C4-2B (cell line): ENCODE measurements around the gene PHLPP1.

Source experiments
- H3K27ac ChIP-seq: fragments of 450-650 bp; 2 replicates; pipeline ENCODE4 v1.5.1; 2017
- ZFX ChIP-seq: fragments of 450-650 bp; IDR thresholded peaks from 2 replicates; pipeline ENCODE4 v1.6.1; 2017
- TF ChIP-seq, protein P1 (sequence below): fragments of 450-650 bp; conservative IDR thresholded peaks from 2 replicates; pipeline ENCODE4 v1.5.1; 2017; ENCODE audit warnings: mild to moderate bottlenecking

The PHLPP1 gene

GRCh38 chr18:62729487-62730386 lies 14.4 kb downstream of the PHLPP1 start:
- H3K27ac ChIP-seq: no peak overlapping the region
- TF ChIP-seq, protein P1, sequence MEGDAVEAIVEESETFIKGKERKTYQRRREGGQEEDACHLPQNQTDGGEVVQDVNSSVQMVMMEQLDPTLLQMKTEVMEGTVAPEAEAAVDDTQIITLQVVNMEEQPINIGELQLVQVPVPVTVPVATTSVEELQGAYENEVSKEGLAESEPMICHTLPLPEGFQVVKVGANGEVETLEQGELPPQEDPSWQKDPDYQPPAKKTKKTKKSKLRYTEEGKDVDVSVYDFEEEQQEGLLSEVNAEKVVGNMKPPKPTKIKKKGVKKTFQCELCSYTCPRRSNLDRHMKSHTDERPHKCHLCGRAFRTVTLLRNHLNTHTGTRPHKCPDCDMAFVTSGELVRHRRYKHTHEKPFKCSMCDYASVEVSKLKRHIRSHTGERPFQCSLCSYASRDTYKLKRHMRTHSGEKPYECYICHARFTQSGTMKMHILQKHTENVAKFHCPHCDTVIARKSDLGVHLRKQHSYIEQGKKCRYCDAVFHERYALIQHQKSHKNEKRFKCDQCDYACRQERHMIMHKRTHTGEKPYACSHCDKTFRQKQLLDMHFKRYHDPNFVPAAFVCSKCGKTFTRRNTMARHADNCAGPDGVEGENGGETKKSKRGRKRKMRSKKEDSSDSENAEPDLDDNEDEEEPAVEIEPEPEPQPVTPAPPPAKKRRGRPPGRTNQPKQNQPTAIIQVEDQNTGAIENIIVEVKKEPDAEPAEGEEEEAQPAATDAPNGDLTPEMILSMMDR: no peak
- no peak for TF ChIP-seq ZFX

DNA sequence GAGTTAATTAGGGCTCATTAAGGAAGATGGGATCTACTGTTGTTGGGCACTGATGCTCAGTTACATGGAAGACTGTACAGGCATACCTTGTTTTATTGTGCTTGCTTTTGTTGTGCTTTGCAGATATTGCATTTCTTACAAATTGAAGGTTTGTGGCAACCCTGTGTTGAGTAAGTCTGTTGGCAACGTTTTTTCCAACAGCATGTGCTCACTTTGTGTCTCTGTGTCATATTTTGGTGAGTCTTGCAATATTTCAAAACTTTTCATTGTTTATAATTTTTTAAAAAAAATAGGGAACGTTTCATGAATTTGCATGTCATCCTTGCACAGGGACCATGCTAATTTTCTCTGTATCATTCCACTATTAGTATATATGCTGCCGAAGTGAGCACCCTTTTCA lies 15.6 kb downstream of the PHLPP1 start:
- no peak overlapping the region for H3K27ac ChIP-seq
- TF ChIP-seq ZFX: no peak
- TF ChIP-seq, protein P1: no peak

GRCh38 chr18:62732617-62733016 lies 17.3 kb downstream of the PHLPP1 start:
- TF ChIP-seq, protein P1: no peak
- TF ChIP-seq ZFX: no peak
- H3K27ac ChIP-seq: no peak overlapping the region

DNA sequence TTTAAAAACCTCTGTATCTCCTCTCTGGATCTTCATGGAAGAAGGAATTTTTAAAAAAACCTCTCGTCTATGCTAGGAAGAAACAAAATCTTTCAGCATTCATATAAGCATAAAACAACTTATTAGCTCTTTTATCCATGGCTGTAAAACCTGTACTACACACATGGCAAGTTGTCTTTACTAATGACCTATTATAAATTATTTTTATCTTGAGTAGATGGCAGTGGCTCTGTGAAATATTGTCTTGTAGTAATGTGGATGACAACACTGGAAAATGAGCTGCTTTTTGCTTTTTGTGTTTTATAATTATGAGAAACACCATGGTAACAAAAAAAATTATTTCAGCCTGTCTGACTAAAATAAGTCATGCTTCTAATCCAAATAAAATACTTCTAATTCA lies 18.9 kb downstream of the PHLPP1 start:
- H3K27ac ChIP-seq: no peak overlapping the region
- no peak for TF ChIP-seq ZFX
- TF ChIP-seq, protein P1: no peak

GRCh38 chr18:62735387-62735786 lies 20.0 kb downstream of the PHLPP1 start:
- H3K27ac ChIP-seq: no peak overlapping the region

GRCh38 chr18:62736077-62736855 lies 20.9 kb downstream of the PHLPP1 start:
- no peak overlapping the region for H3K27ac ChIP-seq
- no peak for TF ChIP-seq ZFX
- TF ChIP-seq, protein P1: no peak

More at GRCh38 chr18:62735387-62735786, 20.0 kb downstream of the PHLPP1 start:
- TF ChIP-seq, protein P1: no peak
- no peak for TF ChIP-seq ZFX
